Mucosa of stomach (tissue), 1 donor: ENCODE data around the gene RNU1-4.
"Not testable (repeated sequence)": the region's sequence is repeated elsewhere in the genome, so short reads cannot be mapped to it uniquely, and the experiment has no call there.

Source experiments
- H3K27me3 ChIP-seq: one replicate; pipeline ENCODE4 v1.7.0; 2013; ENCODE audit warnings: mild to moderate bottlenecking, low read length; ENCODE audit not compliant: control insufficient read depth, insufficient read depth
- H3K36me3 ChIP-seq: one replicate; pipeline ENCODE4 v1.7.0; 2013; ENCODE audit warnings: low read length; ENCODE audit not compliant: control insufficient read depth, insufficient read depth
- H3K4me1 ChIP-seq: one replicate; pipeline ENCODE4 v1.7.0; 2013; ENCODE audit warnings: mild to moderate bottlenecking, low read length; ENCODE audit not compliant: control insufficient read depth, insufficient read depth
- H3K4me3 ChIP-seq: one replicate; pipeline ENCODE4 v1.7.0; 2013; ENCODE audit warnings: low read length
- H3K9ac ChIP-seq: one replicate; pipeline ENCODE4 v1.7.0; 2013; ENCODE audit warnings: mild to moderate bottlenecking, low read length, moderate library complexity
- H3K9me3 ChIP-seq: one replicate; pipeline ENCODE4 v1.7.0; 2013; ENCODE audit warnings: mild to moderate bottlenecking, low read length, moderate library complexity; ENCODE audit not compliant: control insufficient read depth
- donor health status: Pancreatic carcinoma.

The RNU1-4 gene

DNA sequence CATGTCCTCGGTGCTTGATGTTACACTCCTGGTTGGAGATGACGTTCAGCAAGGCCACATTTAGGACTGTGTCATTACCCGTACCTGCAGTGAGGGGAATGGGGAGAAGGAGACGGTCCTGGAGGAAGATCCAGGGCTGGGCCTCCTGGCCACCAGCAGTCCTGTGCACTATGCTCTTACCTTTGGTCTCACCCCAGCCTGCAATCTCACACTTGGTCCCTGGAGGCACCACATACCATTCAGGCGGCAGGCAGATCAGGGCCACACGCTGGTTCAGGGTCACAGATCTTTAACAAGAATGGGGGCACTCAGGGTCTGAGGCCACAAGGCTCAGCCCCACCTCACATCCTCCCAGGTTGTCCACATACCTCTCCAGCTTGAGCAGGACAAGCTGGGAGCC lies 17.3 kb downstream of the RNU1-4 start:
- not testable (repeated sequence) for H3K4me1 ChIP-seq, H3K36me3 ChIP-seq, H3K27me3 ChIP-seq, H3K9ac ChIP-seq, H3K9me3 ChIP-seq, H3K4me3 ChIP-seq

DNA sequence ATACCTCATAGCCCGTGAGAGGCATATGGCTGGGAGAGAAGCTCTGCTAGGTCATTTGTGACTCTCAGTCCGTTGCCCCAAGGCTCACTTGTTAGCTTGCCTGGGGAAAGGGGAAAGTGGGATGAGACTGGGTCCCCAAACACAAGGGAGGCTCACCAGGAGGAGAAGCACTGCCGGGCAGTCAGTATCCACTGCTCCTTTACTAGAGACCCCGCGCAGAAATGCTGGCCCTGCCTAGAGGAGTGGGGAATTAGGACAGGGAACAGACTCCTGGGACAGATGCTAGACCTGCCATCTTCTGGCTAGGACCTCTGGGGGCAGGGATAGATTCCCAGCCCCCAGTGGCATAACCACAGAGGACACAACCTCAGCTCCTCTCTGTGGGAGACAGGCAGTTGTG lies 17.7 kb downstream of the RNU1-4 start:
- not testable (repeated sequence) for H3K36me3 ChIP-seq, H3K9ac ChIP-seq, H3K27me3 ChIP-seq, H3K4me1 ChIP-seq, H3K4me3 ChIP-seq, H3K9me3 ChIP-seq

DNA sequence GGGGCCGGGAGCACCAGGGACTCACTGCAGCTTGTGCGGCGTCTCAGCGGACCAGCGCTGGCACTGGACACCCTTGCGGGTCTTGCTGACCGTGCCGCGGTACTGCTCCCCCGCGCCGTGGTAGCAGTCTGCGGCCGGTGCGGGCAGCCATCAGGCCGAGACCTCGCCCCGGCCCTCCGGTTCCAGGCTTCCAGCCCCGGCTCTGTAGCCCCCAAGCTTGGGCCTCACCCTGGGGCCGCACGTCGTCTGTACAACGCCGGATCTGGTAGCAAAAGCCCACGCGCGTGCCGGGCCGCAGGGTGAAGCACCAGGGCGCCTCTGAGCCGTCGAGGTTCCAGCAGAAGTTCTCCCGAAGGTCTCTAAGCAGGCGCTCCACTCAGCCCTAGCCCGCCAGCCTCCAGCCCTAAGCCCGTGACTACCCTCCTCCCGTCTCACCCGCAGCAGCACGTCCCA lies 18.8 kb downstream of the RNU1-4 start:
- not testable (repeated sequence) for H3K9ac ChIP-seq, H3K36me3 ChIP-seq, H3K4me1 ChIP-seq, H3K4me3 ChIP-seq, H3K9me3 ChIP-seq, H3K27me3 ChIP-seq

DNA sequence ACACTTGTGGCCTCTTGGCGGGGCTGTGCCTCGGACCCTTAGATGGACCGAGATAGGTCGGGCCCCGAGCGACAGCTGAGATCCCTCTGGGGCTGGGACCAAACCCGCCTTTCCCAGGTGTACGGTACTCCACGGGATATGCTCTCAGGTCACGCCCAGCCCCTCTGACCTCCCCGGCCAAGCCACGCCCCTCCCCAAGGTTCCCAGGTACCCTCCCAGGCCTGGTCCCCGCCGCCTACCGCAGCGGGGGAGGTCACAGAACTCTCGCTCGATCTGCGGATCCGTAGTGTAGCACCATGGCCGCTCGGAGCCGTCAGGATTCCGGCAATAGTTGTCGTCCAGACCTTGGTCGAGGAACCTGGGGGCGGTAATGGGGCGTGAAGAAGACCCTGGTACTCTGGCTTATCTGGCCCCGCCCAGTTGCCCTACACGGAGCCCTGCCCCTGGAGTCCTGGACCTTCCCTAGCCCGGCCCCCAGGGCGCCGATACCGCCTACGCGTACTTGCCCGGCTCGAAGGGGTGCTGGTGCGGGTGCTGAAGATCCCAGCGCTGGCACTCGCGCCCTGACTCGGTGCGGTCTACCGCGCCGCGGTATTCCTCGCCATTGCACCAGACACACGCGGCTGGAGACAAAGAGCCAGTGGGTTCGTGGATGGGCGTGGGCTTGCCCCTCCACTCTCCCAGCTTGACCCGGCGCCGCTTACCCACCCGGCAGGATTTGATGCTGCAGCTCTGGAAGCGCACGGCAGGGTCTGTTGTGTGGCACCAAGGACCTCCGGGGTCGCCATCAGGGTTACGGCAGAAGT lies 19.5 kb downstream of the RNU1-4 start:
- not testable (repeated sequence) for H3K4me1 ChIP-seq, H3K36me3 ChIP-seq, H3K27me3 ChIP-seq, H3K9ac ChIP-seq, H3K9me3 ChIP-seq, H3K4me3 ChIP-seq

DNA sequence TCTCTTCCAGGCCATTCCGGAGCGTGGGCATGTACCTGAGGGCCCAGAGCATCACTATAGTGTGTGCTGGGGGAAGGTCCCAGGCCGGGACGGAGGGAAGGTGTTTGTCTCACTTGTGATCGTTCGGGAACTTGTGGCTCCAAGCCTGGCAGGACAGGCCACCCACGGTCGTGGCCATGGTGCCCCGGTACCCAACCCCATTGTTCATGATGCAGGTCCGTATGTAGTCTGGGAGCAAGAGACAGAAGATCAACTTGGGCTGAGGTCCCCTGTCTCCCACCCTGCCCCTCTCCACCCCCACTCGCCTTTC lies 20.1 kb downstream of the RNU1-4 start:
- H3K36me3 ChIP-seq, H3K27me3 ChIP-seq, H3K9ac ChIP-seq, H3K4me3 ChIP-seq, H3K9me3 ChIP-seq, H3K4me1 ChIP-seq: not testable (repeated sequence)

DNA sequence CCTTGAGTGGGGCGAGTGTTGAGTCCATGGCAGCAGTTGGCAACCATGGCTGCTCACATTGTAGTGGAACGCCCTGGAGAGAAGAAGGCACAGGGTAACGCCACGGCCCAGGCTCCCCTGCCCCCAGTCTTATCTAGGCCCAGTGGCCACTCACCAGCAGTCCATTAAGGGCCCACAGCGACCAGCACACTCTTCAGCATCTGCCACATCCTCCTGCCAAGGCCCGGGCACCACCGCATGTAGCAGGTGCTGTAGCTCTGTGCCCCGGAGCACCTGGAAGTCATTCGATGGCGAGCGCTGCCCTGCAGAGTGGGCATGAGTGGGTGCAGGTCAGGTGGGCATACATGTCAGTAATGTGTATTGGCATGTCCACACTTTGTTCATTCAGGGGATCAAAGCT lies 20.5 kb downstream of the RNU1-4 start:
- H3K36me3 ChIP-seq, H3K9ac ChIP-seq, H3K4me1 ChIP-seq, H3K9me3 ChIP-seq, H3K27me3 ChIP-seq, H3K4me3 ChIP-seq: not testable (repeated sequence)

DNA sequence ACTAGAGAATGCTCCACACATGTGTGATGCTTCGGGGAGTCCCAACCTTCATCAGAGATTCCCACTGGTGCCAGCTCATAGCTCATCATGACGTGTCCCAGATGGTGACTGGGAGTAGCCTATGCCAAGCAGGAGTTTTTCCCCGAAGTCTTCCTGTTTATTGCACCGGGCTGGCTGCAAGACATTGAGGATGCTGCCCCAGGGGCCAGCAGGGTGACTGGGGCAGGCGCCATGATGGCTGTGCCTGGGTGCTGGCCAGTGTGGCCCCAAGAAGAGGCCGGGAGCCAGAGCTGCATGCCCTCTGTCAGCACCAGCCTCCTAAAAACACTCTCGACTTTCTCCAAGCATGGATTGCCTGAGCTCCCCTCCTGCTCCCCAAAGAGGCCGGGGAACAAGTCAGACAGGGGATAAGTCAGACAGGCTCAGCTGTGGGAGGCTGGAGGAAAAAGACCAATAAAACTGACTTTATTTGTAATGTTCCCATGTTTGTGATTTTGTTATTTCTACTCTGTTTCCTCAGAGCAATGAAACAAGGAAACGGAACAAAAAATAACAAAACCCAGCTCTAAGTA lies 24.0 kb downstream of the RNU1-4 start:
- peaks cover 15% of the 10 kb centered on the region for H3K4me1 ChIP-seq
- H3K27me3 ChIP-seq, H3K4me3 ChIP-seq, H3K36me3 ChIP-seq, H3K9me3 ChIP-seq, H3K9ac ChIP-seq: not testable (repeated sequence)

DNA sequence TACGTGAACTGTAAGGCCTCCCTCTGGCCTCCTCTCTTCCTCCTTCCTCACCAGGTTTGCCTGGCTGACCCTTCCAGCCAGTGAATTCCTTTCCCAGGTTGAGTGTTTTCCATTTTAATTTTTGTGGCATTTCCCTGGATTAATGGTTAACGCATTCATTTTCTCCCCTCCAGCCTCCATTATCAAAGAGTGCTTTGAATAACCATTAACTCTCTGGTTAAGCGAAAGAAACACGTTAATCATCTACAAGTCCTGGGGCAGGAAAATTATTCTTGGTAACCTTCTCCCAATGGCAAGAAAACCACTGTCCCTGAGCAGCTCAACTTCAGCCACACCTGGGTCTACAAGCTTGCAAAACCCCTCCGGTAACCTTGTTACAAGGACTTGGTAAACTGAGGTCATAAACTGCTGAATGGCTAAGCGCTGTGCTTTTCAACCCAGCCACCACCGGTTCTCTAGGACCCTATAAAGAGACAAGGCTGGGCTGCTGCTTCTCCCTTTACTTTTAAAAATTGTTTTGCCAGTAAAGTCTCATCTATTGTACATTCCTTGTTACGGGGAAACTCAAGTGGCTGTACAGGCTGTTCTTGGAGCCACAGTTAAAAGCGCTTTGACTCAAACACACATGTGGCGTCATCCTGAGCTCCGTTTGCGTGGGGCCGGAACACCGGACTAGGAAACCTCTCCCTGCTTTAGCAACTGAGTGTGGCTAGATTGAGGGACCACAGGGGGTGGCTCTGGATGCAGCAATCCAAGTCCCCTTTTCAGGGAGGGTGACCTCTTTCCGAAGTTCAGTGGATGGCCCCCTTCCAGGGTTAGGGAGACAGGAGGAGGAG lies 24.7 kb downstream of the RNU1-4 start:
- H3K9me3 ChIP-seq, H3K36me3 ChIP-seq: not testable (repeated sequence)

DNA sequence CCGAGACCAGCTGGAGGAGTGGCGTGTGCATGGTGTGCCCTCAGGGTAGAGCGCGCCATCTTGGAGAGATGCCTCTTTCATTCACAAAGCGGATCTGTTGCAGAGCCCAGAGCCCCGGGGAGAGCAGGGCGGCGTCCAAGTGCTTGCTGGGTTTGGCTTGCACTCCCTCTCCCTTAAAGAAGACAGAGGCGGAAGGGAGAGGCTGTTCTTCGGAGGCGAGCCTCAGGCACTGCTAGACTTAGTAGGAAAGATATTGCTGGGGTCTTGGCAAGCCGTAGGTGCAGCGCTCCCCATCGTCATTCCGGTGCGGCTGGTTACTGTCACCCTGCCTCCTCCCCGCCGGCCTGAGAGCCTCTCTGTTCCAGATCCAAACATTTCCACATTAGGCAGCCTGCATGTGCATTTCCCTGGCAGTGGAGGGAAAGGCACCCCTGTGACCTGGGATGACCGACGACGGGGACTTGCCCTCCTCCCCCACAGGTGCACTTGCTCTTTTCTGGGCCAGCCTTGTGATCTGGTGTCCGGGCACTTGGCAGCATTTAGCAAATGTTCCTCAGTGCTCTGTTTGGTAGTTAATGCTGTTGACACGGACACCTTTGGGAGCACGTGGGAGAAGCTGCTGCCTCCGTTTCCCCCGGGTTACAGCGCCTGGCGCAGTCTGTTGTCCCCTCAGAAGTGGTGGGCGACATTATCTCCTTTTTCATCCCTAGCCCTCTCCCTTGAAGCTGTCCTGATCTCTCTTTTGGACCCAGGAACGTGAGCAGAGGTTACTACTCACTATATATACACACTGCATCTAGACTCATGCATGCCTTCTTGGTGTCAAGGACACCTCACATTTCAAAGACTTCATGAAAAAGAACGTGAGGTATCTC lies 25.7 kb downstream of the RNU1-4 start:
- peaks cover 15% of the 10 kb centered on the region for H3K4me1 ChIP-seq
- not testable (repeated sequence) for H3K9ac ChIP-seq, H3K9me3 ChIP-seq, H3K36me3 ChIP-seq, H3K27me3 ChIP-seq, H3K4me3 ChIP-seq

More for the DNA sequence above, 24.7 kb downstream of the RNU1-4 start:
- H3K4me1 ChIP-seq = peaks cover 15% of the 10 kb centered on the region
- H3K9ac ChIP-seq, H3K27me3 ChIP-seq, H3K4me3 ChIP-seq: not testable (repeated sequence)

DNA sequence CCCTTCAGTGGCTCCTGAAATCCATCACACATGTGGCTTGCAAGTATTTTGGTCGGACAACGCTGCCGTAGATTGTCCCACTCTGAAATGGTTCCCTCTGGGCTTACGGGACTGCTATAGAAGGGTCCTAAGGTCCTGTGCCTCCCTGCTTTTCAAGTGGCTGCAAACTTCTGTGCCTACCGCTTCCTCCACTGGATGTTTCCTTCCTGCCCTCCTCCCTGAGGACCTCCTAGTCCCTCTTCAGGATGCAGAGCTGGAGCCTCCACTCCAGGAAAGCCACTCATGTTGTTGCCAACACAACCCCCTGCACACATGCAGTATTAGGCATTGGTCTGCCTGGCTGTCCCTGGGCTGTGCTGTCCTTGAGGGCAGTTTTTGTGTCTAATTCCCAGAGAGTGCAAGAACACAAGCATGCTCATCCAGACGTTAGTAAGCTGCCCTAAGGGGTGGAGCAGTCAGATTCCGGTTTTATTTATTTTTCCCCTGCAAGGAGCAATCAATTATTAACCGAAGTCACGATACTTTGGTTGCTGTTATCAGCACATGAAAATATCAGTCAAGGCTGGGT lies 26.5 kb downstream of the RNU1-4 start:
- H3K27me3 ChIP-seq, H3K4me3 ChIP-seq, H3K9me3 ChIP-seq, H3K36me3 ChIP-seq, H3K9ac ChIP-seq: not testable (repeated sequence)
- peaks cover 15% of the 10 kb centered on the region for H3K4me1 ChIP-seq

DNA sequence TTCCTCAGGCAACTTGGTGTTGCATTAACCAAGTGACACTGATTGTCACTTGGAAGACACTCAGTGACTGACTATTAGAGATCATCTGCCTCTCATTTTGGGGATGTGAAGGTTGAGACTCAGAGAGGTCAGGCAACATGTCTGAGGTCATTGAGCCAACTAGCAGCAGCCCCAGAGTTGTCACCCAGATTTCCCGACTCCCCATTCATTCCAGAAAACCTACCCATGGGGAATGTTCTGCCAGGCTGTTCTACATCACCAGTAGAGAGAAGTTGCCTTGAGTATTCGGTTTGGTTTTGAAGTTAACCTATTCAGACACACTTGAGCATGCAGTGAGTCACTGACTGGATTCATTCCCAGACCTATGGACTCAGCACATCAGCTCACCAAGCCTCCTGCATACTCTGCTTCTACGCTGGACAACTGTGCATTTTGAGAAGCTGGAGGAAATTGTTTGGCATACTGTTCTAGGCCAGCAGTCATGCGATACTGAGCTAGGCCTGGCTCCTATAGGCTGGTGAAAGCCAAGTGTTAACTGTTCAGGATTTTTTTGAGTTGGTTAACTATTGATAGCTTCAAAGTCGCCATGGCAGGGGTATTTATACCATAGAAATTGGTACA lies 29.9 kb downstream of the RNU1-4 start:
- not testable (repeated sequence) for H3K27me3 ChIP-seq, H3K4me3 ChIP-seq, H3K9me3 ChIP-seq, H3K36me3 ChIP-seq, H3K9ac ChIP-seq
- peaks cover 10% of the 10 kb centered on the region for H3K4me1 ChIP-seq
